ENCODE data around the gene APEH.

APEH gene

GRCh38 chr3:49638445-49638844 lies 35.7 kb upstream of the APEH start:
- H3K27ac ChIP-seq: no peak overlapping the region
- H3K27me3 ChIP-seq (replicated peaks): no peaks in the 10 kb centered on the region
- TF ChIP-seq CTCF (IDR thresholded peaks at IDR 0.05; ENCODE audit: low read depth, low read length, missing control alignments): no peak
- in situ Hi-C loops (cut with HindIII; ENCODE audit: low pct_ligation_motif_present, low sequenced_read_pairs): no loop called here
- peak; percentile 42 for DNase-seq
- H3K36me3 ChIP-seq (replicated peaks): no peaks in the 10 kb centered on the region
- no peak overlapping the region for H3K4me3 ChIP-seq (ENCODE audit: low read depth, low read length)

GRCh38 chr3:49639551-49639950 lies 34.6 kb upstream of the APEH start:
- DNase-seq: no peak
- no peak overlapping the region for H3K27ac ChIP-seq
- no peaks in the 10 kb centered on the region for H3K27me3 ChIP-seq (replicated peaks)
- no peak overlapping the region for H3K4me3 ChIP-seq (ENCODE audit: low read depth, low read length)
- no peaks in the 10 kb centered on the region for H3K36me3 ChIP-seq (replicated peaks)
- in situ Hi-C loops (cut with HindIII; ENCODE audit: low pct_ligation_motif_present, low sequenced_read_pairs): no loop called here
- TF ChIP-seq CTCF (IDR thresholded peaks at IDR 0.05; ENCODE audit: low read depth, low read length, missing control alignments): no peak

GRCh38 chr3:49641292-49641691 lies 32.9 kb upstream of the APEH start:
- in situ Hi-C loops (cut with HindIII; ENCODE audit: low pct_ligation_motif_present, low sequenced_read_pairs): no loop called here
- Histone ChIP-seq H3K4me3 (ENCODE audit: low read depth, low read length) (no peak overlapping the region), H3K27ac (no peak overlapping the region), H3K36me3 (replicated peaks) (no peaks in the 10 kb centered on the region), H3K27me3 (replicated peaks) (no peaks in the 10 kb centered on the region)
- DNase-seq: no peak
- TF ChIP-seq CTCF (IDR thresholded peaks at IDR 0.05; ENCODE audit: low read depth, low read length, missing control alignments): no peak

GRCh38 chr3:49641921-49642707 lies 32.0 kb upstream of the APEH start:
- in situ Hi-C loops (cut with HindIII; ENCODE audit: low pct_ligation_motif_present, low sequenced_read_pairs): no loop called here
- no peaks in the 10 kb centered on the region for H3K27me3 ChIP-seq (replicated peaks)
- no peaks in the 10 kb centered on the region for H3K36me3 ChIP-seq (replicated peaks)
- no peak overlapping the region for H3K27ac ChIP-seq
- DNase-seq: no peak
- TF ChIP-seq CTCF (IDR thresholded peaks at IDR 0.05; ENCODE audit: low read depth, low read length, missing control alignments): no peak
- no peak overlapping the region for H3K4me3 ChIP-seq (ENCODE audit: low read depth, low read length)

GRCh38 chr3:49642708-49643145 lies 31.4 kb upstream of the APEH start:
- H3K36me3 ChIP-seq (replicated peaks): no peaks in the 10 kb centered on the region
- no peak overlapping the region for H3K4me3 ChIP-seq (ENCODE audit: low read depth, low read length)
- no peak for TF ChIP-seq CTCF (IDR thresholded peaks at IDR 0.05; ENCODE audit: low read depth, low read length, missing control alignments)
- H3K27ac ChIP-seq: no peak overlapping the region
- no peak for DNase-seq
- in situ Hi-C loops (cut with HindIII; ENCODE audit: low pct_ligation_motif_present, low sequenced_read_pairs): no loop called here
- no peaks in the 10 kb centered on the region for H3K27me3 ChIP-seq (replicated peaks)

- H3K4me3 ChIP-seq (ENCODE audit: low read depth, low read length): no peak overlapping the region
- no peaks in the 10 kb centered on the region for H3K36me3 ChIP-seq (replicated peaks)
- DNase-seq: no peak
- in situ Hi-C loops (cut with HindIII; ENCODE audit: low pct_ligation_motif_present, low sequenced_read_pairs): no loop called here
- no peak for TF ChIP-seq CTCF (IDR thresholded peaks at IDR 0.05; ENCODE audit: low read depth, low read length, missing control alignments)
- no peak overlapping the region for H3K27ac ChIP-seq
- no peaks in the 10 kb centered on the region for H3K27me3 ChIP-seq (replicated peaks)
Observed at GRCh38 chr3:49644684-49645083, 29.5 kb upstream of the APEH start.
